MM.1S (cell line): ENCODE results near the gene NFIX.

Experiments used
- DNase-seq: peaks from one replicate; pipeline ENCODE4 v3.0.0-alpha.2; 2015
- H2AFZ ChIP-seq: fragments of 300-600 bp; sonication (generic); 2 replicates; pipeline ENCODE4 v1.6.0; 2016; ENCODE audit warnings: antibody characterized with exemption, low read length
- H3F3A ChIP-seq: fragments of 300-600 bp; sonication (generic); 2 replicates; pipeline ENCODE4 v1.6.1; 2016; ENCODE audit warnings: mild to moderate bottlenecking, antibody characterized with exemption, low read length, moderate library complexity, mixed read lengths; ENCODE audit not compliant: insufficient read depth
- H3K27ac ChIP-seq: fragments of 300-600 bp; sonication (generic); 2 replicates; pipeline ENCODE4 v1.5.1; 2016; ENCODE audit warnings: mild to moderate bottlenecking, low read length
- H3K27me3 ChIP-seq: fragments of 300-600 bp; sonication (generic); replicated peaks from 2 replicates; pipeline ENCODE4 v1.6.0; 2016; ENCODE audit warnings: low read length; ENCODE audit not compliant: insufficient read depth
- H3K36me3 ChIP-seq: fragments of 300-600 bp; sonication (generic); replicated peaks from 2 replicates; pipeline ENCODE4 v1.6.1; 2016; ENCODE audit warnings: mild to moderate bottlenecking, low read length, mixed read lengths; ENCODE audit not compliant: insufficient read depth
- H3K4me1 ChIP-seq: fragments of 300-600 bp; sonication (generic); 2 replicates; pipeline ENCODE4 v1.6.1; 2016; ENCODE audit warnings: low read length, mixed read lengths
- H3K4me2 ChIP-seq: fragments of 300-600 bp; sonication (generic); 2 replicates; pipeline ENCODE4 v1.6.0; 2016; ENCODE audit warnings: low read depth, low read length
- H3K4me3 ChIP-seq: fragments of 300-600 bp; sonication (generic); 2 replicates; pipeline ENCODE4 v1.5.1; 2016; ENCODE audit warnings: low read length, mixed read lengths
- H3K79me2 ChIP-seq: fragments of 300-600 bp; sonication (generic); 2 replicates; pipeline ENCODE4 v1.6.1; 2016; ENCODE audit warnings: mixed run types, low read length, mixed read lengths
- H3K9ac ChIP-seq: fragments of 300-600 bp; sonication (generic); 2 replicates; pipeline ENCODE4 v1.6.1; 2016; ENCODE audit warnings: low read length, mixed read lengths
- H3K9me2 ChIP-seq: fragments of 300-600 bp; sonication (generic); replicated peaks from 2 replicates; pipeline ENCODE4 v1.6.1; 2016; ENCODE audit warnings: mild to moderate bottlenecking, low read length, mixed read lengths; ENCODE audit not compliant: insufficient read depth
- H3K9me3 ChIP-seq: fragments of 300-600 bp; sonication (generic); replicated peaks from 2 replicates; pipeline ENCODE4 v1.6.1; 2016; ENCODE audit warnings: mild to moderate bottlenecking, low read length, mixed read lengths; ENCODE audit not compliant: insufficient read depth
- H4K20me1 ChIP-seq: fragments of 300-600 bp; sonication (generic); 2 replicates; pipeline ENCODE4 v1.6.1; 2016; ENCODE audit warnings: mild to moderate bottlenecking, low read length, moderate library complexity, mixed read lengths; ENCODE audit not compliant: insufficient read depth
- CTCF ChIP-seq: fragments of 300-600 bp; sonication (generic); IDR thresholded peaks from 2 replicates; pipeline ENCODE4 v1.5.1; 2016; ENCODE audit warnings: antibody characterized with exemption, low read length, mixed read lengths
- EZH2 ChIP-seq: fragments of 300-600 bp; sonication (generic); optimal IDR thresholded peaks from 2 replicates; pipeline ENCODE3; 2017; ENCODE audit warnings: low read depth, mild to moderate bottlenecking, antibody characterized with exemption, low read length, mixed read lengths
- EZH2phosphoT487 ChIP-seq: fragments of 300-600 bp; sonication (generic); IDR thresholded peaks from 2 replicates; pipeline ENCODE4 v1.6.1; 2018; ENCODE audit warnings: antibody characterized with exemption, low read length

NFIX gene

GRCh38 chr19:13052447-13053175 lies 57.3 kb downstream of the NFIX start:
- no peaks in the 10 kb centered on the region for H3K9me3 ChIP-seq
- no peaks in the 10 kb centered on the region for H4K20me1 ChIP-seq
- no peaks in the 10 kb centered on the region for H3F3A ChIP-seq
- H3K4me3 ChIP-seq, result no peak overlapping the region
- H2AFZ ChIP-seq, result no peak overlapping the region
- no peaks in the 10 kb centered on the region for H3K36me3 ChIP-seq
- H3K79me2 ChIP-seq, result no peaks in the 10 kb centered on the region
- no peak overlapping the region for H3K27ac ChIP-seq
- H3K9ac ChIP-seq, result no peak overlapping the region
- peaks cover 7% of the 10 kb centered on the region for H3K4me1 ChIP-seq
- H3K4me2 ChIP-seq, result no peak overlapping the region
- peaks cover 21% of the 10 kb centered on the region for H3K27me3 ChIP-seq
- no peaks in the 10 kb centered on the region for H3K9me2 ChIP-seq
- no peak for DNase-seq
- TF ChIP-seq CTCF (no peak), EZH2 (no peak), EZH2phosphoT487 (no peak)

GRCh38 chr19:13053238-13053637 lies 58.0 kb downstream of the NFIX start:
- no peak for DNase-seq
- H3K9ac ChIP-seq, result no peak overlapping the region
- H3K27ac ChIP-seq, result no peak overlapping the region
- H3K9me3 ChIP-seq, result no peaks in the 10 kb centered on the region
- H3K4me3 ChIP-seq, result no peak overlapping the region
- H3K4me2 ChIP-seq, result no peak overlapping the region
- H3K36me3 ChIP-seq, result no peaks in the 10 kb centered on the region
- H3F3A ChIP-seq, result no peaks in the 10 kb centered on the region
- H2AFZ ChIP-seq, result no peak overlapping the region
- peaks cover 21% of the 10 kb centered on the region for H3K27me3 ChIP-seq
- TF ChIP-seq CTCF (no peak), EZH2 (no peak), EZH2phosphoT487 (no peak)
- H3K79me2 ChIP-seq, result no peaks in the 10 kb centered on the region
- peaks cover 7% of the 10 kb centered on the region for H3K4me1 ChIP-seq
- no peaks in the 10 kb centered on the region for H4K20me1 ChIP-seq
- H3K9me2 ChIP-seq, result no peaks in the 10 kb centered on the region

- no peaks in the 10 kb centered on the region for H3K9me3 ChIP-seq
- H4K20me1 ChIP-seq, result no peaks in the 10 kb centered on the region
- no peaks in the 10 kb centered on the region for H3F3A ChIP-seq
- H3K27me3 ChIP-seq, result peaks cover 23% of the 10 kb centered on the region
- no peaks in the 10 kb centered on the region for H3K36me3 ChIP-seq
- no peak overlapping the region for H2AFZ ChIP-seq
- no peak overlapping the region for H3K4me3 ChIP-seq
- H3K9me2 ChIP-seq, result no peaks in the 10 kb centered on the region
- H3K4me1 ChIP-seq, result peaks cover 7% of the 10 kb centered on the region
- H3K4me2 ChIP-seq, result no peak overlapping the region
- H3K9ac ChIP-seq, result no peak overlapping the region
- H3K79me2 ChIP-seq, result no peaks in the 10 kb centered on the region
- H3K27ac ChIP-seq, result no peak overlapping the region
- no peak for TF ChIP-seq EZH2phosphoT487
- no peak for TF ChIP-seq CTCF
- TF ChIP-seq EZH2, result no peak
- no peak for DNase-seq
These were observed 58.7 kb downstream of the NFIX start for GRCh38 chr19:13053761-13054625.
